T1000 (cell line): Measurements from ENCODE around the gene ATP5PD.

Experiments
- DNase-seq: peaks from one replicate; lab custom pipeline; 2025; ENCODE audit warnings: mixed read lengths; lab: John Stamatoyannopoulos, UW

Gene ATP5PD

DNA sequence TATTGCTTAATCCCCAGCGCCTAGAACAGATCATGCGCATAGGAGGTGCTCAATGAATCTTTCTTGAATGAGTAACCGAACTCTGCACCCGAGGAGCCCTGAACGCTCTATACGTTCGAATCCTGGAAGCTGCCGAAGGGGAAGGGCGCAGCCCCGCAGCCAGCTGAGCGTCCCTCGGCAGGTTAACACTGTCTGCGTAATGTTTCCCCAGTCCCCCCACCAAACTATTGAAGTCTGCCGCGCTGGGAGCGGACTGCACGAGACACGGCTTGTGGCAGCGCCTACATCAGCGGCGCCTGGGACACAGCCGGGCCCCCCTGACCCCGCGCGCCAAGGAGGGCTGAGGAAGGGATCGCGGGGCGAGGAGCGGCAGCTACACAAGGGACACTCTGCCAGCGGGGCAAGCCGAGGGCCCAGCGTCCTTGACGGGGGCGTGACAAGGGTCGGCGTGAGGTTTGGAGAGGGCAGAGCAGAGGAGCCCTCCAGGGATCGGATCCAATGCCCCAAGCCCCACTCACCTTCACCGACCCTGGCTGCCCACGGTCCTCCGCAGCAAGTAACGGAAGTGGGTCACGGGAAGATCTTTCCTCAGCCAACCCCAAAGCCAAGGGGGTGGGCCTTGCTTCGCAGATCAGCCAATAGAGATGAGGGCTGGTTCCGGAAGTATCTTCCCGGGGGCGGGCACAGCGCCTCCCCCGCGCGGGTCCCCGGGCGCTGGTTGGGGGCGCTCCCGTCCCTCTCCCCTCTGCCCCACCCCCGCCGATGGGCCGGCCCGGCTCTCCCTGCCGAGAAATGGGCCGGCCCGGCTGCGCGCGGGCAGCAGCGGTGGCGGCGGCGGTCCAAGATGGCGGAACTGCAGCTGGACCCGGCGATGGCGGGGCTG lies at the start of gene ATP5PD, which contains the start of gene KCTD2:
Gene ATP5PD, minus strand, starts transcription at position 563 of the 883 bp plus-strand sequence. CDS start 4,319 bp downstream, outside the sequence.
Gene KCTD2, plus strand, starts transcription at position 819 of the 883 bp plus-strand sequence. Its CDS starts 26 bp downstream, at position 845.
- DNase-seq = peak; percentile 95

DNA sequence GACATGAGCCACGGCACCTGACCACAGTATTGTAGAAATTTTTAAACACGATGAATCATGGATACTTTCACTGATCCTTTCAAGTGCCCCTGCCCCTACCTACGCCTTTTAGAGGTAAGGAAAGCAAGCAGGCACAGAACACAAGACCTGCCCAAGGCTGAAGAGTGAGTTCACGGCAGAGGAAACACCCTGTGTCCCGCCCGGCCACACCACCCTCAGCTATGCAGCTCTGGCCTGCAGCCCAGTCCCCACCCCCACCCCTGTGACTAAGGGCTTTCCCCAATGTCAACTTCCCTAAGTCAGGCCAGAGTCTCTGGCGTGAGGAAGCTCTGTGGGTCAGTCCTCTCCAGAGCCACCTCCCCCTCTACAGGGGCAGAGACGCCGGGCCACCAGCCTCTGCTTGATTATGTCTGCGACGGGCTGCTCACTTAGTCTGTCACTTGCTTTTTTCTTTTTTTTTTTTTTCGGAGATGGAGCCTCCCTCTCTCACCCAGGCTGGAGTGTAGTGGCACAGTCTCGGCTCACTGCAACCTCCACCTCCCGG lies 49.4 kb upstream of the ATP5PD start:
- peak; percentile 57 for DNase-seq

DNA sequence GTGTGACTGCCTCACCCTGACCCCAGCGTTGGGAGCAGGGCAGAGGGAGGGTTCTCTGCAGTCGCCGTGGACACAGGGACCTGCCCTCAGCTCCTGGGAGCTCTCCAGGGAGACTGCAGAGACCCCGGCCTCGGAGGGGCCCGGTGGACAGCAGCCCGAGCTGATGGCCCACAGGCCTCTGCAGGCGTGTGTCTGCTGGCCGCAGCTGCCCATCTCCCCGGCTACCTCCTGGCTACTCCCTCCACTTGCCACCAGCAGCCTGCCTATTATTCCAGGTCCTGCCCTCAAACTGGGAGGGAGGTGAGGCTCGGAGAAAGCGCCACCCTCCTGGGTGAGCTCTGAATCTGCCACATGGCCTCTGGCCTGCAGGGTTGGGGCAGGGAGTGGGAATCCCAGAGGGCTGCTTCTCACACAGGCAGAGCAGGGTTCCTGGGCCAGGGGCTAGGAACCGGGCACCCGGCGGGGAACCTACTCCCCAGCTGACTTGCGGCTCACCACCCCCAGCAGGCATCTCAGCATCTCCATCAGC lies 48.2 kb upstream of the ATP5PD start:
- no peak for DNase-seq

DNA sequence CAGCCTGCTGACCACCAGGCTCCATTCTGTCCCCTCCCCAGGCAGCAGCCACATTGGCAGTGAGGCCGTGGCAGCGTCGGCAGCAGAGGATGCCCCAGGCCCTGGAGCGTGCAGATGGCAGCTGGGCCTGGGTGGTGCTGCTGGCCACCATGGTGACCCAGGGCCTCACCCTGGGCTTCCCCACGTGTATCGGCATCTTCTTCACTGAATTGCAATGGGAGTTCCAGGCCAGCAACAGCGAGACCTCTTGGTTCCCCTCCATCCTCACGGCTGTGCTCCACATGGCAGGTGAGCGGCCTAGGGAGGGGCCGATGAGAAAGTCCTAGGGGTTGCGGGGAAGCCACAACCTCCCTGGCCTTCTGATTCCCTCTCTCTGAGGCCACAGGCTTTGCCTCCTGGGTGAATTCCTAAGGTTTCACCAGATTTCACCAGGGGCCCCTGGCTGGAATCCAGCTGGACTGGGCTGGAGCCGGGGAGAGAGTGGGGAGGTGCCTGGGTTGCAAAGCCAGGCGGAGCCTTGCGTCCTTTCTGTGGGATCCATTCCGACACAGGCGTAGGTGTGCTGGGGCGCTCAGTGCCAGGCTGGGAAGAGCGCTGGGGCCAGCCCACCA lies 46.9 kb upstream of the ATP5PD start:
- no peak for DNase-seq

DNA sequence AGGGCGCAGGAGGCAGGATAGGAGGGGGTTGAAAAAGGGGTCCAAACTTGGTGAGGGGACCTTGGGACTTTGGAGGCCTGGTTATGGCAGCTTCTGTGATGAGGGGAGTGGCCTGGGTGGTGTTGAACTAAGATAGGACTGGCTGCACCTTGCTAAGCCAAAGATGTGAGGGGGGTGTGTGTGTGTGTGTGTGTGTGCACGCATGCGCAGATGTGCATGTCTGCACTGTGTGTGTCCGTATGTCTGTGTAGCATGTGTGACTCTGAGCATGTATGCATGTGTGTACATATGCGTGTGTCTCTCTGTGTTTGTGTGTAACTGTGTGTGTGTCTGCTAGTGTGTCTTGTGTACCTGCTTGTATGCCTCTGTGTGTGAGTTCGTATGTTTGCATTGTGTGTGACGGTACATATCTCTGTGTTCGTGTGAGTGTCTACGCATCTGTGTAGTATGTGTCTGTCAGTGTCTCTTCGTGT lies 45.1 kb upstream of the ATP5PD start:
- no peak for DNase-seq

- no peak for DNase-seq
Observed at GRCh38 chr17:75090871-75091854, 44.4 kb upstream of the ATP5PD start.

DNA sequence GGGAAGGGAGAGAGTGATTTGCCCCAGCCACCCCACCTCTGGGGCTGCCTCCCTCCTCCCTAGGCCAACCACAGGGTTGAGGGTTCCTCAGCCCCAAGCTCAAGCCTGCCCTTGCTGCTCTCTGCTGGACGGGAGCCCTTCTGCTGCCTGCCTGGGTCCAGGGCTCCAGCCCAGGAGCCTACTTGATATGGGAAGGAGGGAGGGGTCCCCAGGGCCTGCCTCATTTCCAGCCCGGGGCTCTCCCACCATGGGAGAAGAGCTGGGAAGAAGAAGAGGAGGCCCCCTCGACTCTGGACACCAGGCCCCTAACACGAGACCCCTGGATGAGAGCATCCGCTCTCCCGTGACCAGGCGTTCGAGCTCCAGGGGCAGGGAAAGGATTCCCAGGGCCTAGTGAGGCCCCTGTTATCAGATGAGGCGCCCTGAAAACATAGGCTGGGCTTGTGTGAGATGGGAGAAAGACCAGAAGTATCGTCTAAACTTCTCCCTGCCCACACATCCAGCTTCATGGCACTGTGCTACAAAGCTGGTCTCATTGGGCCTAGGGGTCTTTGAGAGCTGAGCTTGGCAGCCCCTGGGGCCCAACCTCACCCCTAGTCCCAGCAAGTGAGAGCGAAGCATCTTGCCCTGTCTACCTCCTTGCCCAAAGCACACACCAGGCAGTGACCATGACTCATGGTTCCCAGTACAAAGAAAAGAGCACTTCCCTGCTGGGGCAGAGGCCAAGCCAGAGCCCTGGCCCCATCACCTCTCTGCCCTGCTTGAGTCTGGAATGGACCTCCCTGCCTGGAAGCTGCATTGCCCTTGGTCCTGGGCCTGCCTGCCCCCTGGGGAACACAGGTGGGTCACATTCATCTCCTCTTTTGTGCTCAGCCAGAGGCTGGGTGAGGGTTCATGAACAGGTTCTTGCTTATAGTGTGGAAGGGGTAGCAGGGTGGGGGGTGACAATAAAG lies 42.0 kb upstream of the ATP5PD start:
- no peak for DNase-seq

GRCh38 chr17:75087558-75088453 lies 41.0 kb upstream of the ATP5PD start, which contains the start of gene SLC16A5:
Gene SLC16A5 (plus strand): TSS chr17:75087954. CDS start chr17:75093637, 5,683 bp downstream.
- peak; percentile 25 for DNase-seq

GRCh38 chr17:75087182-75087557 lies 40.4 kb upstream of the ATP5PD start:
- DNase-seq = no peak

- no peak for DNase-seq
Observed at GRCh38 chr17:75086496-75087181, 39.9 kb upstream of the ATP5PD start.

- DNase-seq = no peak
Observed at GRCh38 chr17:75084039-75084660, 37.4 kb upstream of the ATP5PD start.

DNA sequence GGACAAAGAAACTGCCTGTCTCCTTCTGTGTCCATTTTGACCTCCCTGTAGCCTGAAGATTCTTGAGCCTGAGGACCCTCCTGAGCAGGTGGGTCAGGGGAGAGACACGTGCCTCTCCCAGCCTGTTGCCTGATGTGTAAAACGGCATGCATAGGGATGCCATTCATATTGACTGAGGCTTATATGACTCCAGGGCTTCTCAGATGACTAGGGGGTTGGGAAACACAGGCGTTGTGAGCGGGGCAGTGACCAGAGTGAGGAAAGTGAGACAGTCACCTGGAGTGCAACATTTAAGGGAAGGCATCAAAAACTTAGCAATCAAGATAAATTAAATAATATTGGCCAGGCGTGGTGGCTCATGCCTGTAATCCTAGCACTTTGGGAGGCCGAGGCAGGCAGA lies 35.9 kb upstream of the ATP5PD start:
- no peak for DNase-seq

GRCh38 chr17:75081611-75082540 lies 35.1 kb upstream of the ATP5PD start:
- no peak for DNase-seq

DNA sequence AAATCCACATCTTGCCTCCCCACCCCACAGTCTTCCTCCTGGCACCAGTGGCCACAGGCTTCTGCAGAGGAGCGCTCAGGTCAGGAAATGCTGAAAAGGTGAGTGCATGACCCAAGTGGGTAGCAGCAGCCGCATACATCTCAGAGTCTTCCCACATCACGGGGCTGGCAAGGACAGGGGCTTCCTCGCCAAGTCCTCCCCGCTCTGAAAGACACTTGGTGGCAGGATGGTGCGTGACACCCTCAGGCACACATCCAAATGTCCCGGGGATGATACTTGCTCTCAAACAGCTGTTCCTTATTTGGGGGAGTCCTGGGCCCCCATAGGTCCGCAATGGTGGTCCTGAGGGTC lies 32.2 kb upstream of the ATP5PD start:
- DNase-seq = no peak

- DNase-seq = peak; percentile 66
Observed at GRCh38 chr17:75078284-75079022, 31.7 kb upstream of the ATP5PD start.
